Adrenal gland (tissue), 12 donors: Measurements from ENCODE around the gene GTF2F2. TPM values are rescaled to one million over a fixed set of nuclear protein-coding genes. Genes with fewer than 3 reads are reported as not detected.

ENCODE experiments used
- DNase-seq, 7 donors: peaks; one replicate each; pipeline ENCODE4 v3.0.0-alpha.2; 2019 to 2020
- H3K27ac ChIP-seq, 5 donors: fragments of 200-600 bp; sonication (generic) in 4 of 5; 1 replicate in 3 of 5; 2 replicates in 2 of 5; pipeline versions ENCODE4 v1.5.1 to v1.8.0; 2016 to 2020; ENCODE audit warnings: mild to moderate bottlenecking in 1 of 5
- H3K27me3 ChIP-seq: fragments of 200-600 bp; 2 replicates; pipeline ENCODE4 v1.8.0; 2021
- H3K36me3 ChIP-seq, 2 donors: fragments of 200-600 bp; replicated peaks in 1 of 2; 1 replicate in 1 of 2; 2 replicates in 1 of 2; pipeline versions ENCODE4 v1.5.1 to v1.8.0; 2018 to 2022
- H3K4me1 ChIP-seq, 2 donors: fragments of 200-600 bp; replicated peaks in 1 of 2; 1 replicate in 1 of 2; 2 replicates in 1 of 2; pipeline versions ENCODE4 v1.5.1 to v1.8.0; 2018 to 2021
- H3K4me3 ChIP-seq, 4 donors: fragments of 200-600 bp; sonication (generic) in 3 of 4; one replicate each; pipeline ENCODE4 v1.5.1; 2016 to 2018
- H3K9me3 ChIP-seq, 3 donors: fragments of 200-600 bp; sonication (generic) in 1 of 3; replicated peaks in 1 of 3; 1 replicate in 2 of 3; 2 replicates in 1 of 3; pipeline versions ENCODE4 v1.5.1 to v1.8.0; 2016 to 2021
- CTCF ChIP-seq, 6 experiments: fragments of 450-650 bp in 4 of 6; fragments of 200-600 bp in 2 of 6; sonication (generic) in 1 of 6; IDR thresholded peaks; 1 replicate in 5 of 6; 2 replicates in 1 of 6; pipeline versions ENCODE4 v1.5.1 to v1.8.0; 2016 to 2021; ENCODE audit warnings: antibody characterized with exemption in 6 of 6, mild to moderate bottlenecking in 2 of 6, moderate library complexity in 1 of 6
- POLR2A ChIP-seq, 2 donors: fragments of 450-650 bp; IDR thresholded peaks; one replicate each; pipeline ENCODE4 v1.6.1; 2017; ENCODE audit warnings: antibody characterized with exemption in 2 of 2, mild to moderate bottlenecking in 2 of 2, moderate library complexity in 1 of 2
- WGBS, 4 donors: extraction: QIAGEN DNeasy Blood & Tissue Kit in 2 of 4; methylation state at CpG; one replicate each; pipeline versions ENCODE4 v1.1.5 to v1.1.7; 2013 to 2017; 5-methylcytosine and 5-hydroxymethylcytosine counted together
- intact Hi-C, 2 donors: fragments of 100-400 bp; cut with DNase I; formaldehyde crosslinking; loops; one replicate each; pipeline versions ENCODE4 v1.14.1 to v1.15.0; 2022 to 2023
- polyA plus RNA-seq, 3 donors: library from polyadenylated mRNA; stranded (reverse); fragments of 200-250 nt in 2 of 3; fragments of 350-450 nt in 1 of 3; fragmentation: Illumina TruSeq in 1 of 3; extraction: RNeasy Lipid Tissue Mini Kit (QIAGEN cat#74804) in 1 of 3; gene quantifications; one replicate each; pipeline ENCODE4 v1.2.3, GENCODE V29; 2013 to 2014
- total RNA-seq, 9 donors: library from RNA; depleted of rRNA in 4 of 9; stranded (reverse); fragments of >200 nt in 4 of 9; fragments of 120-200 nt in 1 of 9; fragmentation: NEBNext Ultra II Directional in 1 of 9; extraction: Animal tissue kit (Norgen Biotek cat#: 25700) in 1 of 9; gene quantifications; one replicate each; pipeline versions ENCODE4 v1.1.0 to v1.2.4, GENCODE V29; 2013 to 2023
- donor health status: healthy with polysubstance abuse.
- donor health status: Bipolar disorder and iron deficiency.
- donor health status: DM: yes; HTN: yes; CAD: no.
- donor health status: DM: no; HTN: no; CAD: no.
- donor health status: DM: no; HTN: no; CAD: no.
- donor health status: DM: yes; HTN: yes; CAD: no.

The GTF2F2 gene
- total and polyA plus RNA-seq, 12 donors: 11.4 to 34.4 (median 23.0) TPM

- Histone ChIP-seq H3K9me3 (no peaks in the 10 kb centered on the region), H3K36me3 (no peaks in the 10 kb centered on the region), H3K4me3 (no peak overlapping the region), H3K4me1 (peaks cover 4 to 21% of the 10 kb centered on the region in 2 donors), H3K27me3 (no peaks in the 10 kb centered on the region), H3K27ac (no peak overlapping the region)
- 85 to 92% (median 90%) methylated on average over 5 to 10 of the region's 10 CpGs for WGBS, 4 donors
- DNase-seq: no peak
- TF ChIP-seq POLR2A (IDR thresholded peaks at IDR 0.05): no peak
- TF ChIP-seq CTCF (IDR thresholded peaks at IDR 0.05): no peak
- intact Hi-C loops: no loop called here
Measured at GRCh38 chr13:45314822-45315221, 194.5 kb downstream of the GTF2F2 start.

DNA sequence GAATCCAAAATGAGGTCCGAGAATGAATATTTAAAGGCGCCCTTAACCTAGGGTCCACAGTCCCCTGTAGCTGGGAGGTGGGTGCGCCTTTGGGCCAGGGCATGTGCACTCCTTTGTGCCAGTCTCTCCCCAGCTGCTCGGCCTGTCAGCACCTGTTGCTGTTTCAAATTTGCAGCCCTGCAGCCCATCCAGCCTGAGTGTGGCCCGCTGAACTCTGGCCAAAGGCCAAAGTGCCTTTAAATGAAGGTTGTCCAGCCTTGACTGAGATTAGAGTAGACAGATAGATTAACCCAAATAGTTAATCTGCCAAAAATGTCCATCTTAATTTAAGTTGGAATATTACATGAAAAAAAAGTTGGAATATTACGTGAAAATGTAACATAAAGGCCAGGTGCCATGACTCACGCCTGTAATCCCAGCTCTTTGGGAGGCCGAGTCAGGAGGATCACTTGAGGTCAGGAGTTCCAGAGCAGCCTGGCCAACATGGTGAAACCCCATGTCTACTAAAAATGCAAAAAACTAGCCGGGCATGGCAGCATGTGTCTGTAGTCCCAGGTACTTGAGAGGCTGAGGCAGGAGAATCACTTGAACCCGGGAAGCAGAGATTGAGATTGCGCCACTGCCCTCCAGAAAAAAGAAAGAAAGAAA lies 195.3 kb downstream of the GTF2F2 start:
- intact Hi-C loops: no loop called here
- Histone ChIP-seq H3K27ac (no peak overlapping the region), H3K4me3 (no peak overlapping the region), H3K36me3 (no peaks in the 10 kb centered on the region), H3K9me3 (no peaks in the 10 kb centered on the region), H3K4me1 (peaks cover 4 to 18% of the 10 kb centered on the region in 2 donors), H3K27me3 (no peaks in the 10 kb centered on the region)
- WGBS, 4 donors: 88 to 92% (median 90%) methylated on average over 7 to 11 of the region's 11 CpGs
- DNase-seq: no peak
- TF ChIP-seq POLR2A (IDR thresholded peaks at IDR 0.05) (no peak), CTCF (IDR thresholded peaks at IDR 0.05) (no peak)

- H3K27me3 ChIP-seq: no peaks in the 10 kb centered on the region
- no peak for DNase-seq
- no peak overlapping the region for H3K4me3 ChIP-seq
- no peak overlapping the region for H3K27ac ChIP-seq
- no peaks in the 10 kb centered on the region for H3K36me3 ChIP-seq
- intact Hi-C loops: no loop called here
- H3K9me3 ChIP-seq: no peaks in the 10 kb centered on the region
- 67 to 78% (median 70%) methylated on average over 6 of the region's 6 CpGs for WGBS, 4 donors
- no peak for TF ChIP-seq CTCF (IDR thresholded peaks at IDR 0.05)
- TF ChIP-seq POLR2A (IDR thresholded peaks at IDR 0.05): no peak
- peaks cover 4 to 15% of the 10 kb centered on the region in 2 donors for H3K4me1 ChIP-seq
Measured at GRCh38 chr13:45316338-45316737, 196.0 kb downstream of the GTF2F2 start.

DNA sequence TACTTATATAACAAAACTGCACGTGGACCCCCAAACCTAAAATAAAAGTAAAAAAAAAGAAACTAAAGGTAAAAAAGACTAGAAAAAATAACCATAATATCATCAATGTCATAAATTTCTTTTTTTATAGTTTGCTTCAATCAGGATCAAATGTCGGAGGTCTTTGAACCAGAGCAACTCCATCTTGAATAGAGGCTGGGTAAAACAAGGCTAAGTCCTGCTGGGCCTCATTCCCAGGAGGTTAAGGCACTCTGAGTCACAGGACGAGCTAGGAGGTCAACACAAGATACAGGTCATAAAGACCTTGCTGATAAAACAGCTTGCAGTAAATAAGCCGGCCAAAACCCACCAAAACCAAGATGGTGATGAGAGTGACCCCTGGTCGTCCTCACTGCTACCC lies 196.7 kb downstream of the GTF2F2 start:
- TF ChIP-seq CTCF (IDR thresholded peaks at IDR 0.05): no peak
- no peak for TF ChIP-seq POLR2A (IDR thresholded peaks at IDR 0.05)
- peak overlapping the region in 3 of 5 donors; percentile 18 to 53 (median 50) for H3K27ac ChIP-seq
- intact Hi-C loops: no loop called here

More for the DNA sequence above, 196.7 kb downstream of the GTF2F2 start:
- Histone ChIP-seq H3K36me3 (no peaks in the 10 kb centered on the region), H3K27me3 (no peaks in the 10 kb centered on the region), H3K9me3 (no peaks in the 10 kb centered on the region), H3K4me1 (peaks cover 4 to 8% of the 10 kb centered on the region in 2 donors), H3K4me3 (no peak overlapping the region)
- DNase-seq: peak in 2 of 7 donors; percentile 30 to 32
- WGBS, 4 donors: 58 to 67% (median 64%) methylated on average over 5 of the region's 5 CpGs
